PFSK-1 (cell line): ENCODE data around the gene RPUSD1.

Experiments used
- POLR2AphosphoS5 ChIP-seq: IDR thresholded peaks from 2 replicates; pipeline ENCODE4 v1.6.1; 2012; ENCODE audit warnings: low read depth, mild to moderate bottlenecking, control low read depth, low read length, moderate library complexity
- REST ChIP-seq, 2 experiments: IDR thresholded peaks; 2 replicates each; pipeline versions ENCODE4 v1.6.1 to v1.8.0; 2011 to 2012; ENCODE audit warnings: low read depth in 2 of 2, low read length in 2 of 2, control low read depth in 1 of 2, inconsistent platforms in 1 of 2, mild to moderate bottlenecking in 1 of 2, moderate library complexity in 1 of 2; ENCODE audit not compliant: insufficient read depth in 1 of 2
- SIN3A ChIP-seq: IDR thresholded peaks from 2 replicates; pipeline ENCODE4 v1.6.1; 2012; ENCODE audit warnings: mild to moderate bottlenecking, low read length, moderate library complexity, borderline replicate concordance; ENCODE audit not compliant: insufficient read depth
- TAF1 ChIP-seq: IDR thresholded peaks from 2 replicates; pipeline ENCODE4 v1.6.1; 2012; ENCODE audit warnings: low read length, control low read depth, borderline replicate concordance; ENCODE audit not compliant: insufficient read depth

GRCh38 chr16:764848-765487 lies 23.2 kb downstream of the RPUSD1 start:
- TF ChIP-seq TAF1 (no peak), POLR2AphosphoS5 (no peak), SIN3A (no peak), REST (IDR thresholded peaks at IDR 0.05; ENCODE audit: insufficient read depth in 1 of 2, low read depth in 2 of 2, low read length in 2 of 2) (no peak)
